Neural progenitor cell (in vitro differentiated cells): Measurements from ENCODE around the gene RAB15.

Source experiments
- EZH2phosphoT487 ChIP-seq: fragments of 200-600 bp; sonication (generic); IDR thresholded peaks from 2 replicates; pipeline ENCODE4 v1.6.1; 2017; ENCODE audit warnings: antibody characterized with exemption
- TF ChIP-seq, protein P1 (sequence below): fragments of 200-600 bp; sonication (generic); IDR thresholded peaks from 2 replicates; pipeline ENCODE4 v1.5.1; 2017; ENCODE audit warnings: antibody characterized with exemption, mild to moderate bottlenecking

GRCh38 chr14:64971491-64971942, 619 bp downstream of the RAB15 start:
- no peak for TF ChIP-seq EZH2phosphoT487
- TF ChIP-seq, protein P1, sequence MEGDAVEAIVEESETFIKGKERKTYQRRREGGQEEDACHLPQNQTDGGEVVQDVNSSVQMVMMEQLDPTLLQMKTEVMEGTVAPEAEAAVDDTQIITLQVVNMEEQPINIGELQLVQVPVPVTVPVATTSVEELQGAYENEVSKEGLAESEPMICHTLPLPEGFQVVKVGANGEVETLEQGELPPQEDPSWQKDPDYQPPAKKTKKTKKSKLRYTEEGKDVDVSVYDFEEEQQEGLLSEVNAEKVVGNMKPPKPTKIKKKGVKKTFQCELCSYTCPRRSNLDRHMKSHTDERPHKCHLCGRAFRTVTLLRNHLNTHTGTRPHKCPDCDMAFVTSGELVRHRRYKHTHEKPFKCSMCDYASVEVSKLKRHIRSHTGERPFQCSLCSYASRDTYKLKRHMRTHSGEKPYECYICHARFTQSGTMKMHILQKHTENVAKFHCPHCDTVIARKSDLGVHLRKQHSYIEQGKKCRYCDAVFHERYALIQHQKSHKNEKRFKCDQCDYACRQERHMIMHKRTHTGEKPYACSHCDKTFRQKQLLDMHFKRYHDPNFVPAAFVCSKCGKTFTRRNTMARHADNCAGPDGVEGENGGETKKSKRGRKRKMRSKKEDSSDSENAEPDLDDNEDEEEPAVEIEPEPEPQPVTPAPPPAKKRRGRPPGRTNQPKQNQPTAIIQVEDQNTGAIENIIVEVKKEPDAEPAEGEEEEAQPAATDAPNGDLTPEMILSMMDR, result no peak
